SKM-1 treated with dmso at 0.1 percent for 144 hours (cell line): ENCODE measurements around the gene MRFAP1.

Experiments
- DNase-seq: peaks from one replicate; lab custom pipeline; 2025; ENCODE audit not compliant: unreplicated experiment; lab: John Stamatoyannopoulos, UW

The MRFAP1 gene

DNA sequence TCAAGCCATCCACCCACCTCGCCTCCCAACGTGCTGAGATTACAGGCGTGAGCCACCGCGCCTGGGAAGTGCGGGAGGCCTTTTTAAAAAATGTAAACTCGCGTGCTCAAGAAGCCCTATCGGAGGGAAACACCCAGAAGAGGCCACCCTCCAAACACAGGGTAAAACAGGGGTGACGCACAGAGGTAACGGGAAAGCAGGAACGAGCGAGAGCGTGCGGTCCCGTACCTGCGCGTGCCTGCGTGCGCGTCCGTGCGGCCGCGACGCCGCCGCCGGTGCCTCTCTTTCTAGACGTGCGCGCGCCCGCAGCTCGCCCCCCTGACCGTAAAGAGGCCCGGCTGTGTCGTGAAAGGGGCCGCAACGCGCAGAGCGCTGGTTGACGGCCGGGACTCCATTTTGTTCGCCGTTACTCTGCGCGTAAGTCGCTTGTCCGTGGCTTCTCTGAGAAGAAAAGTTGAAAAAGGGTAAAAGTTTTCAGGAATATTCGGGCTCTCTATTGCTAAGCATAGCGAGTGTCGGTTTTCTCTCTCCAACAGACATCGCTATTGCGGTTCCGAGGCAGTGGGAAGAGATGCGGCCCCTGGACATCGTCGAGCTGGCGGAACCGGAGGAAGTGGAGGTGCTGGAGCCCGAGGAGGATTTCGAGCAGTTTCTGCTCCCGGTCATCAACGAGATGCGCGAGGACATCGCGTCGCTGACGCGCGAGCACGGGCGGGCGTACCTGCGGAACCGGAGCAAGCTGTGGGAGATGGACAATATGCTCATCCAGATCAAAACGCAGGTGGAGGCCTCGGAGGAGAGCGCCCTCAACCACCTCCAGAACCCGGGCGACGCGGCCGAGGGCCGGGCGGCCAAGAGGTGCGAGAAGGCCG is at the start of gene MRFAP1:
MRFAP1 (plus strand) TSS at position 394 of the 872 bp plus-strand sequence; CDS start at position 572, 178 bp downstream.
- DNase-seq = peak; percentile 98

DNA sequence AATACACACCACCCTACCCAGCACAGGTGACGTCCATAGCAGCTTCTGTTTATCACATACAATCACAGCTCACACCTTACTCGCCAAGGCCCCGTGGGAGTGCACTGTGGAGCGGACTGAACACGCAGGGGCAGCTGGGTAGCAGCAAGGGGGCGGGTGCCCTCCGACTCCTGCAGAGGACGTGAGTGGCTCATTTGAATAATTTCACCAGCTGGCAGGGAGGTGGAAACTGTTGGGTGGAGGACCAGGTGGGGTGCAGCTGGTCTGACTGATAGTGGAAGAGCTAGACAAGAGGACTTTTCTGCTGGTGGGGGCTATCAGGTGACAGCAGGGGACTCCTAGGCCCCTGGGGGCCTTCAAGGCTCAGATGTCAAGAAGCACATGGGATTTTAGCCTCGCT is 49.2 kb upstream of the MRFAP1 start:
- DNase-seq = no peak

DNA sequence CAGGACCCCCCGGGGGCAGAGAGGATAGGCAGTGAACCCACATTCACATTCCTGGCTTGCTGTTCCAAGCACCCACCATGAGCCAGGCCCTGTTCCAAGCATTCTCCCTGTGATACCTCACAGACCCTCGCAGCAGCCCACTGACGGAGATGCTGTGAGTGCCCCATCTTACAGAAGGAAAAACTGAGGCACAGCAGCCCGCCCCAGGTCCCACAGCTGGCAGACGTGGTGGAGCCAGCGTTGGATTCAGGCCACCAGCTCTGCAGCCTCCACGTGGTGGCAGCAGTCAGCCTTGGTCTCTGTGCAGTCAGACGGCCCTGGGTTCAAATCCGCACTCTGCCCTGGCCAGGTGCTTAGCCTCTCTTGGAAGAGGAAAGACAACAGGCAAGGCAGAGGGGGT is 48.7 kb upstream of the MRFAP1 start:
- no peak for DNase-seq

DNA sequence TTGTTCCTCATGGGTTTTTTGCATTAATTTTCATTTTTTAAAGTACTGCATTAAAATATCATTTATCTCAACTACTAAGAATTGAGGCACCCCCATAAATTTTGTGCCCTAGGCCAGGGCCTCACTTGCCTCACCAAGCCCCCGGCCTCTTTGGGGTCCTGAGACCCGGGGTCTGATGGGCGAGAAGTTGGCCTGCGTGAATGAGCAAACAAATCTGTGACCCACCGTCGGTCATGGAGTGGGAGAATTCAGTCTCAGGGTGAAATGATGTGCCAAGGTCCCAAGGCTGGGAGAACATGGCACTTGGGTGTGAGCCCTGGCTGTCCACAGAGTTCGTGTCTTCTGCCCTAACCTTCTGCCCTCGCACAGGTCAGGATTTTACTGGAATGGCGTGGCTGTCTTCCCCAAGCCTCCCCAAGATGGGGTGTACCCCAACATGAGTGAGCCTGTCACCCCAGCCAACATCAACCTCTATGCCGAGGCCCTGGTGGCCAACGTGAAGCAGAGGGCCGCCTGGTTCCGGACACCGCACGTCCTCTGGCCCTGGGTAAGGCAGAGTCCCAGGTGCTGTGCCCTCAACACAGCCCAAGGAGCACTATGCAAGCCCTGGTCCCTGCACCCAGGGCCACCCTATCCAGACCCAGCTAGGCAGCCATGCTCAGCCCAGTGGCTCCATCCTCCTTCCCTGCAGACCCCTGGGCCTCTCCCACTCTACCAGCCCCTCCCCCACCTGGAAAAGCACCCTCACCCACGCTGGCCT is 47.5 kb upstream of the MRFAP1 start:
- no peak for DNase-seq

DNA sequence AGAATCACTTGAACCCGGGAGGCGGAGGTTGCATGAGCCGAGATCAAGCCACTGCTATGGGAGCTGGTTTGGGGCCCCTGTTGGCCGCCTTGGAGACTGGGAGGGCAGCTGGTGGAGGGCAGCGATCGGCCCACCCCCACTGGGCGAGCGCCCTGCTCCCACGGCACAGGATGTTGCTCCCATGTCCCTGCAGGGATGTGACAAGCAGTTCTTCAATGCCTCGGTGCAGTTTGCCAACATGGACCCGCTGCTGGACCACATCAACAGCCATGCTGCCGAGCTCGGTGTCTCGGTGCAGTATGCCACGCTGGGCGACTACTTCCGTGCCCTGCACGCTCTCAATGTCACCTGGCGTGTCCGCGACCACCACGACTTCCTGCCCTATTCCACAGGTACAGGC is 46.1 kb upstream of the MRFAP1 start:
- DNase-seq = no peak

DNA sequence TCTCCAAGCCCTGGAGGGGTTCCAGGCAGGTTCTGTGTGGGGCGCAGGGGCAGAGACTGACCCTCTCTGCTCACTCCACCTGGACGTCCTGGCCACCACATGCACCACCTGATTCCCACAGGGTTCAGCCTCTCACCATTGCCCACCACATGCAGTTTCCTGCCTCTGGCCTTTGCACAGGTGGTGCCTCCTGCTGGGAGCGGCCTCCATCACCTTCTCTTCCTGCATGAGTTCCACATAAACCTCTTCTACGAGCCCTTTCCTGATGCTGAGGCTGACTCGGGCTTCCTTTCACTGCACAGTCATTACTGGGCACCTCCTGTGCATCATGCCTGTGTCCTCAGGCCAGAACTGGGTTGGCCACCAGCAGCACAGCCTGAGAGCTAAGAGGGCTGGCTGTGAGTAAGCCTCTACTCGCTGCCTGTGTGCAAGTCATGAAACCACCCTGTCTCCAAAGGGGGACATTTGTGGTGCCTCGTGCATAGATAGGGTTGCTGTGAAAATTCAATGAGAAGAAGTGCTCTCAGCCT is 45.6 kb upstream of the MRFAP1 start:
- no peak for DNase-seq

DNA sequence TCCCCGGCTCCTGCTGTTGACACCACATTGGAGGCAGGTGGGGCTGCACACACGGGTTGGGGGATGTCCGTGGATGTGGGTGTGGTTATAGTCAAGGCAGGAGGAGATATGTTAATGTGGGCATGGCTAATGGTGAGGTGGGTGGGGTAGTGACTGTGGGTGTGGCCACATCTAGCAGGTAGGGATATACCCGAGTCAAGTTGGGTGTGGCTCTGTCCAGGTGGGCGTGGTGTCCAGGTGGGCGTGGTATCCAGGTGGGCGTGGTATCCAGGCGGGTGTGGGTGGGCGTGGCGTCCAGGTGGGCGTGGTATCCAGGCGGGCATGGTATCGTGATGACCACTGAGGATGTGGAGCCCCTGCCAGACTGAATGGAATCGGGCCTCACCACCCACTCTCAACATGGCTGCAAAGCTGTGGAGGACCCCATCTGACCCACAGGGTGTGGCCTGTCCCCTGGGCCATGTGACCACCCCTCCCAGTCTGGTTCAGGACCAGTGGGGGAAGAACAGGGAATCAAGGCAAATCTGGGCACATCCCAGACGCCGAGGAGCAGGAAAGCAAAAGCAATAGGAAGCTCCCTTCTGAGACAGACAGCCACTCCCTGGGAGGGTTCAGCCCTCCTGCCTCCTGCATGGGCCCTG is 44.5 kb upstream of the MRFAP1 start:
- no peak for DNase-seq

DNA sequence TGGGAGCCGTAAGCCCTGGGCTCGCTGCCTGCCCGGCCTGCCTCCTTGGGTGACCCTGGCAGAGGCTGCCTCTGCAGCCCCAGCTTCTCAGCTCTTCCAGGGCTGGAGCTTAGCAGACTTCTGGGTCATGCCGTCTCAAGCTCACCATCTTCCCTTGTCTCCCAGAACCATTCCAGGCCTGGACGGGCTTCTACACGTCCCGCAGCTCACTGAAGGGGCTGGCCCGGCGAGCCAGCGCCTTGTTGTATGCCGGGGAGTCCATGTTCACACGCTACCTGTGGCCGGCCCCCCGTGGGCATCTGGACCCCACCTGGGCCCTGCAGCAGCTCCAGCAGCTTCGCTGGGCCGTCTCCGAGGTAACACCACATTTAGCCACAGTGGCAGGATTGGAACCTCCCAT is 43.5 kb upstream of the MRFAP1 start:
- DNase-seq = no peak

DNA sequence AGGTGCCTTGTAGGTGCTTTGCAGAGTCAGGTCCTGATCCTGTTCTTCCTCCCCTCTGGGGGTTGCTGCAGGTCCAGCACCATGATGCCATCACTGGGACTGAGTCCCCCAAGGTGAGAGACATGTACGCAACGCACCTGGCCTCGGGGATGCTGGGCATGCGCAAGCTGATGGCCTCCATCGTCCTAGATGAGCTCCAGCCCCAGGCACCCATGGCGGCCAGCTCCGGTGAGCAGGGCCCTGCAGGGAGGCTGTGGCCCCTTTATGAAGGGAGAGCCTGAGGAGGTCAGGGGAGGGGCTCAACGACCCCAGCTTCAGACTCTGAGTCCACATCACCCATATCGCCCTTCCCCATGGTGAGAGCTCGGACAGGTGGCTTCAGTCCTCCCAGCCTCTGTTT is 42.4 kb upstream of the MRFAP1 start:
- no peak for DNase-seq

DNA sequence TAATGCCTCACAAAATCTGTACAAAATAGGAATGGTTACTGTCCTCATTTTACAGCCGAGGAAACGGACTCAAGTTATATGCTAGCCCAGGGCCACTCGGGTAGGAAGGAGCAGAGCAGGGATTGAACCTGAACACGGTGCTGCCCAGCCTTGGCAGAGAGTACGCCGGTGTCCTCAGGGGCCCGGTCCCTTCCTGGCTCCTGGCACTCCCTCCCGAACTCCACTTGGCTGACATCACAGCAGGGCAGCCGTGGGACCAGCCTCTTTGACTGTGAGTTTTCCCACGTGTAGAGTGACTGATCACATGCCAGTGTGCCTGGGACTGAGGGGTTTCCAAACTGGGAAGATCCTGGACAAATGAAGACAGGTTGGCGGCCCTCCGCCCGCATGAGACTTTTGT is 41.8 kb upstream of the MRFAP1 start:
- DNase-seq = no peak

DNA sequence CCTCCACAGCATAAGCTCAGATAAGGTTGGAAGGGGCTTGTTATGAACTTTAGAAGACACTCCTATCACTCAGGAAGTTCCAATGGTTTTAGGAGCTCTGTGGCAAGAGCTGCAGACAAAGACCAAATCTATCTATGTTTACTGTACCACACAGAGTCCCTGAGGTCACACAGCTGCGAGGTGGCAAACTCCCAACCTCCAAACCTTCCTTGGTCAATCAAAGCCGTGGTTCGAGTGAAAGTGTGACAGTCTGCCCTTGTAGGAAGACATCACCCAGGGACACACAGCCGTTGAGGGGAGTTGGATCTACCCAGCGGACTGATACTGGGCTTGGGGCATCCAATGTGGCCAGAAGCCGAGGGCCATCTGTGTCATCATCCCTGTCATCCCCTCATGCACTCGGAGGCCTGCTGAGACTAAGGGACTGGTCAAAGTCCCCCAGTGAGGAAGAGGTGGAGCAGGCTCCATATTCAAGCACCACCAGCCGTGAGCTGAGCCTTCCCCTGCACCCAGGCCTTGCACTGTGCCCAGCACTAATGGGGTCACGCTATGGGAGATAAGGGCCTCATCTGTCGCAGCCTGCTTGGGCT is 38.7 kb upstream of the MRFAP1 start:
- no peak for DNase-seq

DNA sequence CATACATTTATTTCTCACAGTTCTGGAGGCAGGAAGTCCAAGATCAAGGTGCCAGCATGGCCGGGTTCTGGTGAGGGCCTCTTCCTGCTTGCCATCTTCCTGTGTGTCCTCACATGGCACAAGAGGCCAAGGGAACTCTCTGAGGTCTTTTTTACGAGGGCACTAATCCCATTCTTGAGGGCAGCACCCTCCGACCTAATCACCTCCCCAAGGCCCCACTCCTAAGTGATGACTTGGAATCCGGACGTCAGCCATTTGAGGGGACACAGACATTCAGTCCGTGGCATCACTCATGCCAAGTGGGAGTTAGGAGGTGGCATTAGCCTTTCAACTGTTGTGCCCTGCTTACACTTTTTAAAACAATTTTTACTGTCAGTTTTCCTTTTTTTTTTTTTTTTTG is 38.2 kb upstream of the MRFAP1 start:
- DNase-seq = no peak

DNA sequence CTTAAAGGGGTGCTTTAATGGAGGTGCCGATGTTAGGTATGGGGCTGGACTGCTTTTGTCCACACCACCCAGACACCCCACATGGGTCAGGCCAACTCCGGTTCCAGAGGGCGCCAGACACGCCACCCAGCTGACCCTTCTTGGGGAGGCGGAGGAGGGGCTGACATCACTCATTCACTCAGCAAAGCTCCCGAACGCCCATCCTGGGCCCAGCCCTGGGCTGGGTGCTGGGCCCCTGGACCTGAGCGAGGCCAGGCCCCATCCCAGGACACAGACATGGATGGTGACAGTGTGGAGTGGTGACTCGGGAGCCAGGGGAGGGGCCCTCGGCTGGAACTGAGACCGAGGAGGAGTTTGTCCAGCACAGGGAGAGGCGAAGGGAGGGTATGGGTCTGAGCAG is 37.4 kb upstream of the MRFAP1 start:
- no peak for DNase-seq

DNA sequence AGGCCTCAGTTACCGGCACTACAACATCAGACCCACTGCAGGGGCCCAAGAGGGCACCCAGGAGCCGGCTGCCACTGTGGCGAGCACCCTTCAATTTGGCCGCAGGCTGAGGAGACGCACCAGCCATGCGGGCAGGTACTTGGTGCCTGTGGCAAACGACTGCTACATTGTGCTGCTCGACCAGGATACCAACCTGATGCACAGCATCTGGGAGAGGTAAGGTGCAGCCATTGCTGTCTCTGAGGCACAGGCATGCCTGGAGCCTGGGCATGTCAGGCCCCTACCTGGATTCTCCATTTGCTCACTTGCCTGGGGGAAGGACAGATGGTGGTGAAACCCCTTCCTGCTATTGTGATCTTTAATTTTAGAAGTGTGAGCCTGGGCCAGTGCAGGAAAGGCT is 35.4 kb upstream of the MRFAP1 start:
- no peak for DNase-seq

DNA sequence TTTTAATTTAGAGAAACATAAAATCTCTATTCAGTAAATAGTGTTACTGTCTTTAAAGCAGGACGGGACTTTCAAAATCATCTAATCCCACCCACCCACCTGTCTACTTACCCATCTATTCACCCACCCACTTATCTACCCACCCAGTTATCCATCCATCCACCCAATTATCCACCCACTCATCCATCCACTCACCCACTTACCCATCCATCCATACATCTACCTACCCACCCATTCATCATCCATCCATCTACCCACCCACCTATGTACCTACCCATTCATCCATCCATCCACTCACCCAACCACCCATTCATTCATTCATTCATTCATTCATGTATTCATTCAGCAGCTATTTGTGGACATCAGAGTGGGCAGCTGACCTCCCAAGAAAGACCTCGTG is 34.9 kb upstream of the MRFAP1 start:
- no peak for DNase-seq

DNA sequence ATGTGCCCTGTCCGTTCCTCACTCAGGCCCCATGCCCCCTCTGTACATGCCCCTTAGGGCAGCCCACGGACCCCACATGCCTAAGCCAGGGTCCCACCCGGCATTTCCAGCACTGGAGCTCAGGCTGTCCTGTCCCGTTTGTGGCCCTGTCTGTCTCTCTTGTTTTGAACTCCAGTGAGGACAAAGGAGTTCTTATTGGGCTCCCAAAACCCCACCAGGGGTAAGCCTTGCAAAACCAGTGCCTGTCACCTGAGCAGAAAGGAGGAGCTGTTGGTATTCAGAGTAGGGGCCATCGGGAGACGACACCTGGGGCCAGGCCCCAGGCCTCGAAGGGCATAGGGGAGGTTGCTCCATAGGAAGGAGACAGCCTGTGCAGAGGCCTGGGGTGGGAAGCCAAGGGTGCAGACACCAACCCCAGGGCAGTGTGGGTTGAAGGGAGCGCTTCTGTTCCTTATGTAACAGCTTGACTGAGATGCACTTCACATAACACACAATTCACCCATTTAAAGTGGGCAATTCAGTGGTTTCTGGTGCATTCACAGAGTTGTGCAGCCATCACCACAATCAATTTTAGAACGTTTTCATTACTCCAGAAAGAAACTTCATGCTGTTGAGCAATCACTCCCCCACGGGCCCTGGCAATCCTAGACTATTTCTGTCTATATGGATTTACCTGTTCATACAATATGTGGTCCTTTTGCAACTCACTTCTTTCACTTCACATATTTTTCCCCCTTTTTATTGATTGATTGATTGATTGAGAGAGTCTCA is 33.8 kb upstream of the MRFAP1 start:
- no peak for DNase-seq

DNA sequence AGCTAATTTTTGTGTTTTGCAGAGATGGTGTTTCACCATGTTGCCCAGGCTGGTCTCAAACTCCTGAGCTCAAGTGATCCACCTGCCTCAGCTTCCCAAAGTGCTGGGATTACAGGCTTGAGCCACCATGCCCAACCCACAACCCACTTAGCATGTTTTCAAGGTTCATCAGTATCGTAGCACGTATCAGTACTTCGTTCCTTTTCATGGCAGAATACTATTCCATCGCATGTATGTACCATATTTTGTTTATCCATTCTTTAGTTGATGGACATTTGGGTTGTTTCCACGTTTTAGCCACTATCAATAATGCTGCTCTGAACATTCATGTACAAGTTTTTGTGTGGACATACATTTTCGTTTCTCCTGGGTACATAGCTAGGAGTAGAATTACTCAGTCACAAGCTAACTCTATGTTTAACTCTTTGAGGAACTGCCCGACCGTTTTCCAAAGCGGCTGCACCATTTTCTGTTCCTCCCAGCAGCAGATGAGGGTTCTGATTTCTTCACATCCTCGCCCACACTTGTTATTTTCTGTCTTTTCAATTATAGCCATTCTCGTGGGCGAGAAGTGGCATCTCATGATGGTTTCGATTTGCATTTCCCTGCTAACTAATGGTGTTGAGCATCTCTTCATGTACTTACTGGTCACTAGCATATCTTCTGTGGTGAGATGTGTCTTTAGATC is 33.0 kb upstream of the MRFAP1 start:
- DNase-seq = no peak

DNA sequence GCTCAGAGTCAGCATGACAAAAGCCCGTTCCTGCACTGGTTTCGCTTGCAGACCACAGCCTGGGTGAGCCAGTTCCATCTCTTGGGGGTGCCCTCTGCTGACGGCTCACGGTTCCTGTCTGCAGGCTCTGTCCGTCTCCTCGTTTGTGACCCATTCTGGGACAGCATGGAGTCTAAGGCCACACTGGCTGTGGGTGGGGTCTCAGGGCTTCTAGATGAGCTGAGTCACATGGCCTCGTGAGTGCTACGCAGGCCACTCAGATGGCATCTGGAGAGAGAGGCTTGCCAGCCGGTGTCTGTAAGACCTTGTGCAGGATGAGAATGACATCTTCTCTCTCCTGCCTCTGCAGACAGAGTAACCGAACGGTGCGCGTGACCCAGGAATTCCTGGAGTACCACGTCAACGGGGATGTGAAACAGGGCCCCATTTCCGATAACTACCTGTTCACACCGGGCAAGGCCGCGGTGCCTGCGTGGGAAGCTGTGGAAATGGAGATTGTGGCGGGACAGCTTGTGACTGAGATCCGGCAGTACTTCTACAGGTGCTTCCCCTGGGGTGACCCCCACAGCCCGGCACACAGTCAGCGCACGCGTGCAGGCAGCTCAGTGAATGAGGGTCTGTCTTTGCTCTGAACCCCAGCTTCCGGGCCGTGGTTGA is 31.6 kb upstream of the MRFAP1 start:
- DNase-seq = no peak

DNA sequence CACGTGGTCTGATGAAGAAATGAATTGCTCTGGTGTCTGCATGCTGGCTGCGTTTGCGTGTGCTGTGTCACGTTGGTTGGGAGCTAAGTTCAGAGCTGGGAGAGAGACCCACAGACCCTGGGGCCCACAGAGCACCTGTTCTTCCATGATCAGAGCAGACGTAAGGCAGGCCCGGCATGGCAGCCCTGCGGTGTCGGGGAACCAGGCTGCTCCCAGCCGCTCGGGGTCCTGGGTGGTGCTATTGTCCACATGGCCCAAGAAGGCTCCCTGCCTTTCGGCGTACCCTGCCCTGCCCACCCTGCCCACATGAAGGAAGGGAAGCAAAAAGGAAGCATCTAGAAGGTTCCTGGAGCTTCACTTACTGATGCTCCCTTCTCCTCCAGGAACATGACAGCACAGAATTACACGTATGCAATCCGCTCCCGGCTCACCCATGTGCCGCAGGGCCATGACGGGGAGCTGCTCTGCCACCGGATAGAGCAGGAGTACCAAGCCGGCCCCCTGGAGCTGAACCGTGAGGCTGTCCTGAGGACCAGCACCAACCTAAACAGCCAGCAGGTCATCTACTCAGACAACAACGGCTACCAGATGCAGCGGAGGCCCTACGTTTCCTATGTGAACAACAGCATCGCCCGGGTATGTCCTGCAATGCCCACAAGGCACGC is 30.9 kb upstream of the MRFAP1 start:
- DNase-seq = no peak
